ENCODE measurements around the gene NLGN4X.
"Not testable (repeated sequence)": the region's sequence is repeated elsewhere in the genome, so short reads cannot be mapped to it uniquely, and the experiment has no call there.

NLGN4X gene

GRCh38 chrX:6002056-6002455 is 226.6 kb downstream of the NLGN4X start:
- no peak for DNase-seq

GRCh38 chrX:5998901-5999300 is 229.8 kb downstream of the NLGN4X start:
- no peak for DNase-seq

DNA sequence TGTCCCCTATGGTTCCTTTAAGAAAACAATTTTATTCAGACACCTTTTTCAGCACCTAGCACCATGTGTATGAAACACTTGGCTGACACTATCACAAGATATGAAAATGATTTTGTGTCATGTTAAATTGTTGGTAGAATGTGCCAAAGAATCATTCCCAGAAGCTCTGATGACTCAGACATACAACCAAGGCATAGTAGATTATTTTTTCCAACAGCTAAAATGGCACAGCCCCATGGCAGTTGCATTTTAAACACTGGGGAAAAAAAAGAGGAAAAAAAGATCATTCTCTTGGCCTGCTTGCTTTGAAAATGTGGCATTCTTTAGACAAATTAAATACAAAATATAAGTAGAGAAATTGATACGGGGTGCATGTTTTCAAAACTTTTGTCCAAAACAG is 230.2 kb downstream of the NLGN4X start:
- DNase-seq, result no peak

- DNase-seq, result no peak
Measured at GRCh38 chrX:5991393-5991792, 237.3 kb downstream of the NLGN4X start.

DNA sequence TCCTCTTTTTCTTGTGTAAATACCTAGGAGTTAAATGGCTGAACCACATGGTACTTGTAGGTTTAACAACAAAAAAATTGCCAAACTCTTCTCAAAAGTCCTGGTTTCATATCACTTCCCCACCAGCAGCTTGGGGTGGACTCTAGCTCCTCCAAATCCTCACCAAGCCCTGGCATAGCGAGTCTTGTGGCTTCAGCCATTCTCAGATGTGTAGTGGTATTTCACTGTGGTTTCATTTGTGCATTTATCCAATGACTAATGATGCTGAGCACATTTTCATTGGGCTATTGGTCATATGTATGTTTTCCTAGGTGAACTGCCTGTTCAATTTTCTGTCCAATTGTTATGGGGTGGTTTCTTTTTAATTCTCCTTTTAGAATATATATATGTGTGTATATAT is 249.3 kb downstream of the NLGN4X start:
- DNase-seq, result no peak

- DNase-seq, result no peak
Measured at GRCh38 chrX:5976332-5976731, 252.3 kb downstream of the NLGN4X start.

- DNase-seq, result no peak
Measured at GRCh38 chrX:5971300-5971699, 257.4 kb downstream of the NLGN4X start.

- no peak for DNase-seq
Measured at GRCh38 chrX:5965406-5965805, 263.3 kb downstream of the NLGN4X start.

- DNase-seq, result no peak
Measured at GRCh38 chrX:5959286-5959685, 269.4 kb downstream of the NLGN4X start.

GRCh38 chrX:5958523-5958922 is 270.1 kb downstream of the NLGN4X start:
- no peak for DNase-seq

GRCh38 chrX:5957506-5957905 is 271.2 kb downstream of the NLGN4X start:
- DNase-seq, result no peak

- no peak for DNase-seq
Measured at GRCh38 chrX:5936438-5936837, 292.2 kb downstream of the NLGN4X start.

- no peak for DNase-seq
Measured at GRCh38 chrX:5928224-5928623, 300.4 kb downstream of the NLGN4X start.

DNA sequence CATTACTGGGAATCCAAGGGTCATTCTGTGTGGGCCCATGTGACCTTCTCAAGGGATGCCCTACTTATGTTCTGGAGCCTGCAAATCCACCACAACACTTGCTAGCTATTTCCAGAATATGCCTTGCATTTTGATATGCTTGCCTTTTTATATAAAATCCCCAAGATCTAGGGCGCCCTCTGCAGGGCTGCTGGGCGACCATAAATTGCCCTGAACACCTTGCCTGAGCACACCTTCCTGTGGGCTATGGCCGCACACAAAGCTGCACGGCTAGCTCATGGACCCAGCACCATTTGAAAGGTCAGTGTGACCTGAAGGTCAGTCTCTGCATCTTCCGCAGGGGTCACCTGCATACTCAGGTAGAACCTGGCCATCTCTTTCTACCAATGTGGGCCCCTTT is 311.7 kb downstream of the NLGN4X start:
- no peak for DNase-seq

DNA sequence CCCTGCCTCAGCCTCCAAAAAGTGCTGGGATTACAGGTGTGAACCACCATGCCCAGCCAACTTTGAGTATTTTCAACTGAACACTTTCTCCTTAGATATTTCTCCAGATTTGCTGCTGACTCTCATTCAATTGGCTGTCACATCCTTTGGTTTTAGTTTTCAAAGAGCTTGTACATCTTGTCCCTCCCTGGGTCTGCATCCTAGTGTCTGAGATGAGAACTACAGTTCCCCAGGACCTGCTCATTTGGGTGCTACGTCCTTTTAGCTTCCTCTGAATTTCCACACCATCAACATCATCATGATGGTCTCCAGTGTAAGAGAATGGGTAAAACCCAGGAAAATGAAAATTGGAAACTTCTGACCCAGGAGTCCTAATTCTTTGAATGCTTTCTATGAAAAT is 312.9 kb downstream of the NLGN4X start:
- DNase-seq, result no peak

DNA sequence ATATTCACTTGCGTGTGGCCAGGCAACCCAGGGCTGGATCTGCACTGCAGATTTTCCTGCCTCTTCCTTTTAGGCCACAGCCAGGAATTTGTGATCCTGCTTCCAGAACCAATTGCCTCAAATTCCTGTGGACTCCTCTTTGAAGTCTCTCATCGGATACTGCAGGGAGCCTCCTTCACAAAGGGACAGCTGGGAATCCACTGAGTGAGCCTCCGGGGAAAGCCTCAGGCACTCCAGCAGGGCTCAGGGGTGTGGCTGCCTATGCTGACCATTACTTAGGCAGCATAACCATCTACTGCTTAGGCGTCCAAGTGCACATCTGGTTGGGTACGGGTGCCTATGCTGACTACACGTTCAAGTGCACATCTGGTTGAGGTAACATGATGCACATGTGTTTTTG is 321.5 kb downstream of the NLGN4X start:
- no peak for DNase-seq

GRCh38 chrX:5903586-5904190 is 325.0 kb downstream of the NLGN4X start:
- DNase-seq, result not testable (repeated sequence)

GRCh38 chrX:5898463-5898862 is 330.2 kb downstream of the NLGN4X start:
- no peak for DNase-seq

GRCh38 chrX:5891378-5891777 is 337.3 kb downstream of the NLGN4X start:
- no peak for DNase-seq

GRCh38 chrX:5876984-5877596 is 351.6 kb downstream of the NLGN4X start:
- no peak for DNase-seq

- DNase-seq, result no peak
Measured at GRCh38 chrX:5870238-5870637, 358.4 kb downstream of the NLGN4X start.

- no peak for DNase-seq
Measured at GRCh38 chrX:5869786-5870185, 358.9 kb downstream of the NLGN4X start.

- no peak for DNase-seq
Measured at GRCh38 chrX:5867778-5868177, 360.9 kb downstream of the NLGN4X start.

DNA sequence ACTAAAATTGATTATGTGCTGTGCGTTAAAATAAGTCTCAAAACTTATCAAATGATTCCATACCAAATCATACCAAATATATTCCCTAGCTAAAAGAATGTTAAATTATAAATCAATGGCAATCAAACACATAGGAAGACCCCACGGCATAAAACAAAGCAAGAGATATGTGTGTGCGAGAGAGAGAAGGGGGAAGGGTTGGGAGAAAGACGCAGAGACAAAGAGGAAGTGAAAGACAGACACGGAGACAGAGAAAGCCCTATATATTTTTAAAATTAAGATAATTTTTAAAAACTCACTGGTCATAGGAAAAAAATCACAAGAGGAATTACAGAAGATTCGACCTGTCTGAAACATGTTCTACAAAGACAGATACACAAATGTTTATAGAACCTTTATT is 371.4 kb downstream of the NLGN4X start:
- DNase-seq, result no peak

- DNase-seq, result no peak
Measured at GRCh38 chrX:5852941-5853340, 375.7 kb downstream of the NLGN4X start.

Measured in NCI-H1694 treated with DMSO at 0.1 percent for 48 hours (cell line).